Tibial nerve (tissue), 3 donors: ENCODE measurements around the gene MRPS9.

Source experiments
- POLR2A ChIP-seq, 2 donors: fragments of 450-650 bp; IDR thresholded peaks; one replicate each; pipeline ENCODE4 v1.6.1; 2017; ENCODE audit warnings: antibody characterized with exemption in 2 of 2, mild to moderate bottlenecking in 2 of 2, moderate library complexity in 2 of 2
- TF ChIP-seq, protein P1 (sequence below), 5 experiments: fragments of 200-600 bp in 3 of 5; fragments of 450-650 bp in 2 of 5; sonication (generic) in 3 of 5; IDR thresholded peaks; one replicate each; pipeline ENCODE4 v1.5.1; 2016 to 2019; ENCODE audit warnings: antibody characterized with exemption in 5 of 5, mild to moderate bottlenecking in 3 of 5, moderate library complexity in 2 of 5

DNA sequence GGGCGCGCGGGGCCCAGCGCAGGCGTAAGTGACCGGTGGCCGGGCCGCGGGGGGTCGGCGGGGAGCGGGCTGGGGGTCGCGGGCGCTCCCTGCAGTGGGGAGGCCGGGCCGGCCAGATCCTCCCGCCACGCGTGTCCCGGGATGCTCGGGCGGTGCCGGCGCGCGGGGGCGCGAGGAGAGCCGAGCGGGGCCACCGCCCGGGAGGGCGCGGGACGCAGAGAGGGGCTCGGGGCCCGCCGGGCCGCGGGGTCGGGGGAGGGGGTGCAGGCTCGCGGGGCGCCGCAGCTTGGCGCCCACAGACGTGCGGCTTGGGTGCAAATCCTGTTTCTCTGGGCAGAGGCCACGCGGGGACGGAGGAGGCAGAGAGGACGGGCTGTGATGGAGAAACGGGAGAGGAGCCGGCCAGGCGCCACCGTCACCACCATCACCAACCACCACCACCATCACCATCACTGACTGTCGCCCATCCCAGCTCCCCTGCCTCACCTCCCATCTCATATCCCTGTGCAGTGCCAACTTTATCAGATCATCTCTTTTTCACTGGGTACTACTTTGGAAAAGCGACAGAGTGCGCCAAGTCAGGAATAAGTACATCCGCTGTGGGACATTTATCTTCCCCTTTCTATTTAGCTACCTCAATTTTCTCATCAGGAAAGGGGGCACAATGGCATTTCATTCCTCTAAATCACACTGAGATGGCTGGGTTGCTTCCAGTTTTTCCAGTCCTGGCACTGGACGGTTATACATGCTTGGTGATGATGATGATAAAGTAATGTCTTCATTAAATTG, 106.5 kb downstream of the MRPS9 start:
- TF ChIP-seq, protein P1, sequence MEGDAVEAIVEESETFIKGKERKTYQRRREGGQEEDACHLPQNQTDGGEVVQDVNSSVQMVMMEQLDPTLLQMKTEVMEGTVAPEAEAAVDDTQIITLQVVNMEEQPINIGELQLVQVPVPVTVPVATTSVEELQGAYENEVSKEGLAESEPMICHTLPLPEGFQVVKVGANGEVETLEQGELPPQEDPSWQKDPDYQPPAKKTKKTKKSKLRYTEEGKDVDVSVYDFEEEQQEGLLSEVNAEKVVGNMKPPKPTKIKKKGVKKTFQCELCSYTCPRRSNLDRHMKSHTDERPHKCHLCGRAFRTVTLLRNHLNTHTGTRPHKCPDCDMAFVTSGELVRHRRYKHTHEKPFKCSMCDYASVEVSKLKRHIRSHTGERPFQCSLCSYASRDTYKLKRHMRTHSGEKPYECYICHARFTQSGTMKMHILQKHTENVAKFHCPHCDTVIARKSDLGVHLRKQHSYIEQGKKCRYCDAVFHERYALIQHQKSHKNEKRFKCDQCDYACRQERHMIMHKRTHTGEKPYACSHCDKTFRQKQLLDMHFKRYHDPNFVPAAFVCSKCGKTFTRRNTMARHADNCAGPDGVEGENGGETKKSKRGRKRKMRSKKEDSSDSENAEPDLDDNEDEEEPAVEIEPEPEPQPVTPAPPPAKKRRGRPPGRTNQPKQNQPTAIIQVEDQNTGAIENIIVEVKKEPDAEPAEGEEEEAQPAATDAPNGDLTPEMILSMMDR (IDR thresholded peaks at IDR 0.05) = no peak
- TF ChIP-seq POLR2A (IDR thresholded peaks at IDR 0.05) = no peak
